Stimulated activated CD4-positive, alpha-beta T cell treated with anti-CD3 and anti-CD28 coated beads, Interleukin-2, amount 100 ng/mL, for 4 hours (primary cell): ENCODE measurements around the gene MAML3.
"Not testable (repeated sequence)": the region's sequence is repeated elsewhere in the genome, so short reads cannot be mapped to it uniquely, and the experiment has no call there.

Source experiments
- DNase-seq: peaks from one replicate; pipeline ENCODE4 v3.0.0-alpha.2; 2020; ENCODE audit warnings: low read depth

Gene MAML3

GRCh38 chr4:139725236-139725635 is 428.7 kb downstream of the MAML3 start:
- DNase-seq: no peak

- DNase-seq: no peak
Measured at GRCh38 chr4:139721789-139722188, 432.2 kb downstream of the MAML3 start.

GRCh38 chr4:139720806-139721205 is 433.2 kb downstream of the MAML3 start:
- DNase-seq: no peak

GRCh38 chr4:139719381-139720101 is 434.4 kb downstream of the MAML3 start:
- no peak for DNase-seq

GRCh38 chr4:139718833-139719232 is 435.2 kb downstream of the MAML3 start:
- DNase-seq: no peak

- no peak for DNase-seq
Measured at GRCh38 chr4:139718358-139718757, 435.6 kb downstream of the MAML3 start.

GRCh38 chr4:139715746-139716391 is 438.1 kb downstream of the MAML3 start:
- DNase-seq: no peak

GRCh38 chr4:139712882-139713281 is 441.1 kb downstream of the MAML3 start:
- no peak for DNase-seq

GRCh38 chr4:139711461-139711860 is 442.5 kb downstream of the MAML3 start:
- DNase-seq: no peak

GRCh38 chr4:139710073-139710472 is 443.9 kb downstream of the MAML3 start:
- DNase-seq: no peak

- no peak for DNase-seq
Measured at GRCh38 chr4:139709660-139710059, 444.3 kb downstream of the MAML3 start.

- DNase-seq: no peak
Measured at GRCh38 chr4:139704915-139705485, 449.0 kb downstream of the MAML3 start.

- DNase-seq: no peak
Measured at GRCh38 chr4:139700568-139700967, 453.4 kb downstream of the MAML3 start.

- DNase-seq: not testable (repeated sequence)
Measured at GRCh38 chr4:139698167-139698925, 455.6 kb downstream of the MAML3 start.

GRCh38 chr4:139696491-139696890 is 457.5 kb downstream of the MAML3 start:
- no peak for DNase-seq

GRCh38 chr4:139694522-139695107 is 459.4 kb downstream of the MAML3 start:
- DNase-seq: no peak

- DNase-seq: no peak
Measured at GRCh38 chr4:139692309-139693012, 461.5 kb downstream of the MAML3 start.

- no peak for DNase-seq
Measured at GRCh38 chr4:139690419-139690818, 463.6 kb downstream of the MAML3 start.

GRCh38 chr4:139689093-139689722 is 464.8 kb downstream of the MAML3 start:
- DNase-seq: no peak

GRCh38 chr4:139686988-139687387 is 467.0 kb downstream of the MAML3 start:
- no peak for DNase-seq

GRCh38 chr4:139686130-139686529 is 467.9 kb downstream of the MAML3 start:
- DNase-seq: no peak
